H9 (cell line): ENCODE results near the gene IL25. TPM values are rescaled to one million over a fixed set of nuclear protein-coding genes. Genes with fewer than 3 reads are reported as not detected.

Experiments used
- DNase-seq: peaks from one replicate; pipeline ENCODE4 v3.0.0-alpha.2; 2017
- H2AFZ ChIP-seq: one replicate; pipeline ENCODE4 v1.6.1; 2013; ENCODE audit warnings: mild to moderate bottlenecking, low read length, control low read depth, moderate library complexity
- H2AK5ac ChIP-seq: 2 replicates; pipeline ENCODE4 v1.6.1; 2013; ENCODE audit warnings: low read length, control low read depth, mixed read lengths; ENCODE audit not compliant: insufficient read length
- H2BK120ac ChIP-seq: one replicate; pipeline ENCODE4 v1.6.1; 2013; ENCODE audit warnings: low read depth, mild to moderate bottlenecking, low read length, control low read depth, inconsistent platforms; ENCODE audit not compliant: poor library complexity, severe bottlenecking
- H2BK12ac ChIP-seq: 2 replicates; pipeline ENCODE4 v1.6.1; 2013; ENCODE audit warnings: low read length, control low read depth, mixed read lengths, low read depth; ENCODE audit not compliant: insufficient read length
- H2BK15ac ChIP-seq: 2 replicates; pipeline ENCODE4 v1.6.1; 2013; ENCODE audit warnings: low read depth, low read length, control low read depth
- H2BK20ac ChIP-seq: one replicate; pipeline ENCODE4 v1.6.1; 2013; ENCODE audit warnings: low read depth, mild to moderate bottlenecking, low read length, control low read depth, inconsistent platforms; ENCODE audit not compliant: poor library complexity, severe bottlenecking
- H2BK5ac ChIP-seq: 2 replicates; pipeline ENCODE4 v1.6.1; 2013; ENCODE audit warnings: low read length, control low read depth, mixed read lengths; ENCODE audit not compliant: insufficient read length
- H3K14ac ChIP-seq: 2 replicates; pipeline ENCODE4 v1.6.1; 2013; ENCODE audit warnings: low read length, control low read depth; ENCODE audit not compliant: insufficient read depth
- H3K18ac ChIP-seq: 2 replicates; pipeline ENCODE4 v1.6.1; 2013; ENCODE audit warnings: low read depth, mild to moderate bottlenecking, mixed read lengths, low read length, control low read depth; ENCODE audit not compliant: insufficient read length
- H3K23ac ChIP-seq: 2 replicates; pipeline ENCODE4 v1.6.1; 2013; ENCODE audit warnings: low read length, control low read depth, mixed read lengths, low read depth; ENCODE audit not compliant: insufficient read length
- H3K23me2 ChIP-seq: 2 replicates; pipeline ENCODE4 v1.6.1; 2013; ENCODE audit warnings: low read depth, mild to moderate bottlenecking, mixed read lengths, low read length, control low read depth; ENCODE audit not compliant: insufficient read length, poor library complexity, severe bottlenecking
- H3K27ac ChIP-seq: 2 replicates; pipeline ENCODE4 v1.5.1; 2013; ENCODE audit warnings: low read length, control low read depth, mixed read lengths, low read depth; ENCODE audit not compliant: insufficient read length
- H3K27me3 ChIP-seq: 2 replicates; pipeline ENCODE4 v1.6.1; 2013; ENCODE audit warnings: low read length, control low read depth, inconsistent platforms; ENCODE audit not compliant: insufficient read depth
- H3K4ac ChIP-seq: 2 replicates; pipeline ENCODE4 v1.6.1; 2013; ENCODE audit warnings: low read depth, mild to moderate bottlenecking, control low read depth, inconsistent platforms, low read length, moderate library complexity
- H3K4me1 ChIP-seq: 2 replicates; pipeline ENCODE4 v1.6.1; 2013; ENCODE audit warnings: low read length, control low read depth, inconsistent platforms; ENCODE audit not compliant: insufficient read depth
- H3K4me2 ChIP-seq: 2 replicates; pipeline ENCODE4 v1.6.1; 2013; ENCODE audit warnings: low read length, control low read depth, mixed read lengths; ENCODE audit not compliant: insufficient read length, insufficient read depth
- H3K56ac ChIP-seq: 2 replicates; pipeline ENCODE4 v1.6.1; 2013; ENCODE audit warnings: low read depth, mild to moderate bottlenecking, mixed read lengths, low read length, control low read depth; ENCODE audit not compliant: insufficient read length
- H3K79me1 ChIP-seq: 2 replicates; pipeline ENCODE4 v1.6.1; 2013; ENCODE audit warnings: low read depth, mild to moderate bottlenecking, moderate library complexity, low read length, control low read depth, inconsistent platforms; ENCODE audit not compliant: insufficient read depth, poor library complexity, severe bottlenecking
- H3K79me2 ChIP-seq: 2 replicates; pipeline ENCODE4 v1.6.1; 2013; ENCODE audit warnings: low read length, control low read depth, inconsistent platforms; ENCODE audit not compliant: insufficient read depth
- H3K9ac ChIP-seq: 2 replicates; pipeline ENCODE4 v1.6.1; 2013; ENCODE audit warnings: low read length, control low read depth, mixed read lengths; ENCODE audit not compliant: insufficient read length; ENCODE audit errors: extremely low read depth
- H3K9me3 ChIP-seq: one replicate; pipeline ENCODE4 v1.6.1; 2013; ENCODE audit warnings: low read depth, low read length, inconsistent platforms; ENCODE audit not compliant: control insufficient read depth
- H3T11ph ChIP-seq: one replicate; pipeline ENCODE4 v1.6.1; 2013; ENCODE audit warnings: mild to moderate bottlenecking, low read length, control low read depth, inconsistent platforms
- H4K20me1 ChIP-seq: one replicate; pipeline ENCODE4 v1.6.1; 2013; ENCODE audit not compliant: control insufficient read depth, insufficient read length, insufficient read depth
- H4K5ac ChIP-seq: 2 replicates; pipeline ENCODE4 v1.6.1; 2013; ENCODE audit warnings: low read depth, mild to moderate bottlenecking, mixed read lengths, low read length, control low read depth; ENCODE audit not compliant: insufficient read length
- H4K8ac ChIP-seq: replicated peaks from 2 replicates; pipeline ENCODE4 v1.6.1; 2013; ENCODE audit warnings: low read length, control low read depth, mixed read lengths, low read depth; ENCODE audit not compliant: insufficient read length
- H4K91ac ChIP-seq: 2 replicates; pipeline ENCODE4 v1.6.1; 2013; ENCODE audit warnings: low read depth, mild to moderate bottlenecking, moderate library complexity, mixed read lengths, low read length, control low read depth; ENCODE audit not compliant: insufficient read length
- H3K27ac Mint-ChIP-seq, 3 experiments: 2 replicates in 2 of 3; 3 replicates in 1 of 3; pipeline ENCODE4 v1.8.0; 2020 to 2021; ENCODE audit warnings: mixed read lengths in 3 of 3, mild to moderate bottlenecking in 1 of 3, moderate library complexity in 1 of 3
- H3K27me3 Mint-ChIP-seq: 2 replicates; pipeline ENCODE4 v1.8.0; 2021; ENCODE audit warnings: low read depth, mild to moderate bottlenecking, moderate library complexity, mixed read lengths
- H3K36me3 Mint-ChIP-seq, 3 experiments: 2 replicates in 2 of 3; 3 replicates in 1 of 3; pipeline ENCODE4 v1.8.0; 2020 to 2021; ENCODE audit warnings: low read depth in 3 of 3, mixed read lengths in 3 of 3; ENCODE audit not compliant: insufficient read depth in 1 of 3
- H3K4me1 Mint-ChIP-seq, 2 experiments: 2 replicates each; pipeline ENCODE4 v1.8.0; 2020; ENCODE audit warnings: mixed read lengths in 2 of 2
- H3K4me3 Mint-ChIP-seq, 2 experiments: 2 replicates in 1 of 2; 3 replicates in 1 of 2; pipeline ENCODE4 v1.8.0; 2020 to 2021; ENCODE audit warnings: mild to moderate bottlenecking in 2 of 2, mixed read lengths in 2 of 2, moderate library complexity in 1 of 2
- H3K9me3 Mint-ChIP-seq, 2 experiments: 2 replicates in 1 of 2; 3 replicates in 1 of 2; pipeline ENCODE4 v1.8.0; 2020; ENCODE audit warnings: mild to moderate bottlenecking in 2 of 2, mixed read lengths in 2 of 2, moderate library complexity in 1 of 2
- CTCF ChIP-seq: fragments of 200-600 bp; sonication (generic); conservative IDR thresholded peaks from 3 replicates; pipeline ENCODE4 v1.8.0; 2021; ENCODE audit warnings: antibody characterized with exemption, mild to moderate bottlenecking
- WGBS: extraction: QIAGEN DNeasy Blood & Tissue Kit; methylation state at CpG from one replicate; pipeline ENCODE4 v1.1.7; 2013; ENCODE audit warnings: missing lambda C conversion rate, low lambda C conversion rate, mixed read lengths; ENCODE audit not compliant: insufficient read length; ENCODE audit errors: extremely low coverage; 5-methylcytosine and 5-hydroxymethylcytosine counted together
- total RNA-seq: library from RNA; stranded (reverse); gene quantifications from 2 replicates; pipeline ENCODE4 v1.2.1, GENCODE V29; 2021

The IL25 gene
- total RNA-seq, 1 experiment from 2014 or later: not detected

GRCh38 chr14:23385244-23385641, 12.6 kb downstream of the IL25 start:
- Histone ChIP-seq H3K4me2 (no peak overlapping the region), H3K18ac (no peak overlapping the region), H3K79me1 (no peaks in the 10 kb centered on the region), H3K79me2 (no peaks in the 10 kb centered on the region), H4K8ac (no peak overlapping the region), H3K56ac (no peak overlapping the region), H3K27me3 (no peaks in the 10 kb centered on the region), H3T11ph (no peak overlapping the region), H3K23ac (no peak overlapping the region), H3K9me3 (no peaks in the 10 kb centered on the region), H2BK20ac (no peak overlapping the region), H3K9ac (no peak overlapping the region), H2BK12ac (no peak overlapping the region), H4K5ac (no peak overlapping the region), H2BK120ac (no peak overlapping the region), H2AK5ac (no peak overlapping the region), H2AFZ (no peak overlapping the region), H3K14ac (no peak overlapping the region), H3K23me2 (no peaks in the 10 kb centered on the region), H3K4me1 (0 out of 2 replicates have a peak, but pooled peaks cover 3% of the 10 kb centered on the region), H2BK5ac (no peak overlapping the region), H4K91ac (no peak overlapping the region), H3K27ac (no peak overlapping the region), H4K20me1 (no peaks in the 10 kb centered on the region), H2BK15ac (no peak overlapping the region), H3K4ac (no peak overlapping the region)
- no peak for TF ChIP-seq CTCF
- H3K4me3 Mint-ChIP-seq: no peak overlapping the region
- peaks cover 45% of the 10 kb centered on the region for H3K27me3 Mint-ChIP-seq
- DNase-seq: no peak
- H3K27ac Mint-ChIP-seq: no peak overlapping the region
- WGBS: no CpG with 5 or more reads among the region's 2 CpGs
- H3K4me1 Mint-ChIP-seq: peaks cover 8 to 10% of the 10 kb centered on the region in 2 experiments
- no peaks in the 10 kb centered on the region; a peak in 1 of 7 replicates for H3K36me3 Mint-ChIP-seq
- H3K9me3 Mint-ChIP-seq: no peaks in the 10 kb centered on the region
